Brain pericyte (primary cell): ENCODE results near the gene VAMP5.
"Not testable (repeated sequence)": the region's sequence is repeated elsewhere in the genome, so short reads cannot be mapped to it uniquely, and the experiment has no call there.

Experiments
- DNase-seq: peaks from one replicate; pipeline ENCODE4 v3.0.0-alpha.2; 2012; ENCODE audit warnings: low read depth, low spot score

The VAMP5 gene

DNA sequence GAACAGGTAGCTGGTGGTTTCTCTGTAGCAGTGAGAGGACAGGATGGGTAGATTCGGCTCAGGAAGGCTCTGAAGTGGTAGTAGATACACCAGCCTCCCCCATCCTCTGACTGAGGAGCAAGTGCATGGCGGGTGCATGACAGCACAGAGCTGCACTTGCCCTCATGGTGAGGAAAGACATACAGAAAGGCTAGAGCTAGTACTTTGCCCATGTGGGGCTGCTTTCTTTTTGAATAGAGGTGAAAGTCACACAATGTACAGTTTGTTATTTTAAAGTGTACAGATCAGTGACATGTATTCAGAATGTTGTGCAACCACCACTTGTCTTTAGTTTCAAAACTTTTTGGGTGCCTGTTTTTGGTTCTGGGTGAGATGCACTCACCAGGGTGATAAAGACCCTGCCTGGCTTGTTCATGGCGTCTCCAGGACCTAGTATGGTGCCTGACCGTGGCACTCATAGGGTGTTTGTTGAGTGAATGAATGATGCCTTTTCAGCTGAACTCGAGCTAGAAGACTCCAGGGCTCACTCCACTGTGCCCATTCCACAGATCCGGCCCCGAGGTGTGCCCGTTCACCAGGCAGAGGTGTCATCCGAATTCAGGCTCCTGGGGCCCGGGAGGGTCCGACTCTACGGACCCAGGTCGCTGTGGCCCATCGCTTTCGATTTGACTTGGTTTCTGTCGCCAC, 421 bp upstream of the VAMP5 start:
- no peak for DNase-seq

DNA sequence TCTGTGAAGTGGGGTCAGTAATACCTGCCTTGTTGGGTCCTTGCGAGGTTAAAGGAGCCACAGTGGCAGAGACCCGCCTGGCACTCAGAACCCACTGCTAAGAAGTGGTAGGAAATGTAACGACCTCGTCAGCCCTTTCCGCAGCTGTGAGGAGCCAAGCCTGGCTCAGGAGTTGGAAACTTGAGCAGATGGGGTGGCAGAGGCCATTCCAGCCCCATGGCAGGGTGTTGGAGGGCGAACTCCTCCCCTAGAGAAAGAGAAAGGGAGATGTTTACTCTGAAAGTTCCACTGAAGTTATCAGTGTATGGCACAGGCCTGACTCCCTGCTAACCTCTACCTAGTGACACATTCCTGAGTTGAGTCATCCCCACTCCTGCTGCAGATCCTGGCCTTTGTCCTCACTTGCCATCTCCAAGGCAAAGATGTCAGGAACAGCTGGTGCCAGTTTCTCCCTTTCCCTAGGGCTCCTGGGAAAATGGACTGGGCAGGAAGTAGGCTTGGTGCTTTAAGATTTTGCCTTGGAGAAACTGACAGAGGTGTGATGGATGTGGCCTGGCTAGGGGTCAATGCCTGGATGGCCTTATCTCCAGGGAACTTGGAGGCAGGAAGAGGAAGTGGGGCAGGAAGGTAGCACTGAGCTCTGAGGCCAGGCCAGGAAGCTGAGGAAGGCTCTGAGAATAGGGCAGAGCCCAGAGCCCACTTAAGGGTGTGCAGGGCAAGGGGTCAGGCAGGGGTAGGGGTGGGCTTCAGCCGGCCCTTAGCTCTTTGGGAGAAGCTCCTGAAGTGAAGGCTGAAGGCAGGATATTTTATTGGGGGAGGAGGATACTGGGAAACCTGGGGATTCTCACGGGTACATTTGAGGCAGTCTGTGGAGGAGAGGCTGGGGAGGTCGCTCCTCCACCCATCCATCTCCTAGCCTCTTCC, 888 bp downstream of the VAMP5 start:
- no peak for DNase-seq

GRCh38 chr2:85585781-85586105, 1.5 kb downstream of the VAMP5 start:
- DNase-seq, result no peak

GRCh38 chr2:85588236-85588635, 4.0 kb downstream of the VAMP5 start:
- DNase-seq, result no peak

DNA sequence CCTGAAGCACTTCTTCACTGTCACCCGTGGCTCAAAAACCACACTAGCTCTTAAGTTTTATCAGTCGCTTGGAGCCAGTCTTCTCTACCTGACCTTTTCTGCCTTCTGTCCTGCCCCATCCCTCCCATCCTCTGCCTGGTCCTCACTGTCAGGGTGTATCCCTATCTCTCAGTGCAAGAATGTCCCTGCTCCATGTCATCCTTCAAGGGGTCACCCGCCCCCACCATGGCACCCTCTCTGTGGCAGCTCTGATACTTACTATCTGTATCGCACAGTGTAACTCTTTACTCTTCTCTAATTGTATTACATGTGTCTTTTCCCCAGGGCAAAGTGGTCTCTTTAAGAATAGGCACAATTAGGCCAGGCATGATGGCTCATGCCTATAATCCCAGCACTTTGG, 4.4 kb downstream of the VAMP5 start:
- DNase-seq, result no peak

GRCh38 chr2:85589181-85589580, 5.0 kb downstream of the VAMP5 start:
- no peak for DNase-seq

- DNase-seq, result peak; percentile 100
Measured at GRCh38 chr2:85589982-85590791, 6.0 kb downstream of the VAMP5 start.

DNA sequence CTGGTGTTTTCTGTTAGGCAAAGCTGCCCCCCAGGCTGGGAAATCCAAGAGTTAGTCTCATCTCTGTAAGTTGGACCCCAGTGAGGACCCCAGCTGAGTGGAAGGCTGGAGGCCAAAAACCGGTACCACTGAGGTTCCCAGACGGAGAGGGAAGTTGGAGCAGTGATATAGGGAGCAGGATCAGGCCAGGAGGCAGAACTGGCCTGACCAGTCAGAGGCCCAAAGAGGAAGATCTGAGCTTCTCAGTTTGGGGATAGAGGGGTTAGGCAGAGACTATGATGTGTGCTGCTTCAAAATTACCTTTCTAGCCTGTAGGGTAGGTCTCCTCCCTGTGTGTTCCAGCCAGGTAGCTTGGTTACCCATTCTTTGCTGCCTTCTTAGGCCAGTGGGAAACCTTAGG, 6.7 kb downstream of the VAMP5 start:
- no peak for DNase-seq

DNA sequence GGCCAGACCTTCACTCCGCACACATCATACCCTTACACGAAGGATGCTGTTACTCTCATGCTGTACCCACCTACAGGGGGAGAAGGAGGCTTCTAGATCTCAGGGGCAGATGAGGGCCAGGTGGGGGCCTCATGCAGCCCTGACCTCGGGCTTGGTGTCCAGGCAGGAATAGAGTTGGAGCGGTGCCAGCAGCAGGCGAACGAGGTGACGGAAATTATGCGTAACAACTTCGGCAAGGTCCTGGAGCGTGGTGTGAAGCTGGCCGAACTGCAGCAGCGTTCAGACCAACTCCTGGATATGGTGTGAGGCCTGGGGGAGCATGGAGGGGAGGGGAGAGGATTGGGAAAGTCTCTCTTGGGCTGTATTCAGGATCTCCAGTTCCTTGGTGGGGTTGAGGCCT, 7.3 kb downstream of the VAMP5 start:
- no peak for DNase-seq

DNA sequence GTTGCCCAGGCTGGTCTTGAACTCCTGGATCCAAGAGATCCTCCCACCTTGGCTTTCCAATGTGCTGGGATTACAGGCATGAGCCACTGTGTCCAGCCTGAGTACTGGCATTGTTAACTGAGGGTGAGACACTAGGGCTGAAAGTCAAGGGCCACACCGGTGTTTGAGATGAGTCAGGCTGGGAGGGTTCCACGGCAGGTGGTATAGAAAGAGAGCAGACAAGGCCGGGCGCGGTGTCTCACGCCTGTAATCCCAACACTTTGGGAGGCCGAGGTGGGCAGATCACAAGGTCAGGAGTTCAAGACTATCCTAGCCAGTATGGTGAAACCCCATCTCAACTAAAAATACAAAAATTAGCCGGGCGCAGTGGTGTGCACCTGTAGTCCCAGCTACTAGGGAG, 8.1 kb downstream of the VAMP5 start:
- DNase-seq, result not testable (repeated sequence)

DNA sequence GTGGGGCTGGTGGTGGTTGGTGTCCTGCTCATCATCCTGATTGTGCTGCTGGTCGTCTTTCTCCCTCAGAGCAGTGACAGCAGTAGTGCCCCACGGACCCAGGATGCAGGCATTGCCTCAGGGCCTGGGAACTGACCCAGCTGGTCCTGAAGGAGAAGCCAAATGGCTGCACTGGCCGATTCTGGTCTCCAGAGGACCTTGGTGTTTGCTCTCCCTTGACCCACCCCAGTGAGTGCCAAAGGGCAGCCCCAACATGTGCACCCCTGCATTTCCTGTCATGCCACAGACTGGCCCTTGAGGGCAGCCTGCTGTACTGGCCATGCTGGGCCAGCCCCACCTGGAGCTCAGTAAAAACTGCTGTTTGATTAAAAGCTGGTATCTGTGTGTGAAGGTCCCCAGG, 8.8 kb downstream of the VAMP5 start:
- DNase-seq, result no peak

DNA sequence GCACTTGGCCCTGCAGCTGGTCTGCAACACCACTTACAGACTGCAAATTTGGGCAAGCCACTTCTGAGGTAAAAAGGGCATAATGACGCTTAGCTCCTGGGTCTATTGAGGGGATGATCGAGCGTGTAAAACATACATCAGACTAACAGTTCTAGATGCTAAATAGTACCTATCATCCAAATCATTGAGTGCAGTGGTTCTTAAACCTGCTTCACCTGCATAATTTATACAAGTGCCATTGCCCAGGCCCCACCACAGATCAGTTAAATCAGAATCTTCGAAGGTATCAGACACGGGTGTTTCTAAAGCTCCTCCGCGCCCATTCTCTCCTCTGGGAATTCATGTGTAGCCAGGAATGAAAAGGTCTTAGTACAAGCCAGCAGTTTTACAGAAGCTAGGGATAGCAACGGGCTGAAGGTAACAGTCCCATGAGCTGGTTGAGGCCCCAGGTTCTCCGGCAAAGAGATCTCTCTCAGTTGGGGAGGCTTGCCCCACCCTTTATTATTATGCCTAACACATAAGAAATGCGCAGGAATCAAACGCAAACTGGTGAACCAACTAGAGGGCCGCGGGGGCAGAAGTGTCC, 10.6 kb downstream of the VAMP5 start:
- DNase-seq, result no peak

- DNase-seq, result peak; percentile 92
Measured at GRCh38 chr2:85595301-85596025, 11.2 kb downstream of the VAMP5 start, which contains the start of gene RNF181. RNF181 (plus strand) TSS chr2:85595745; CDS start chr2:85595764, 19 bp downstream.

DNA sequence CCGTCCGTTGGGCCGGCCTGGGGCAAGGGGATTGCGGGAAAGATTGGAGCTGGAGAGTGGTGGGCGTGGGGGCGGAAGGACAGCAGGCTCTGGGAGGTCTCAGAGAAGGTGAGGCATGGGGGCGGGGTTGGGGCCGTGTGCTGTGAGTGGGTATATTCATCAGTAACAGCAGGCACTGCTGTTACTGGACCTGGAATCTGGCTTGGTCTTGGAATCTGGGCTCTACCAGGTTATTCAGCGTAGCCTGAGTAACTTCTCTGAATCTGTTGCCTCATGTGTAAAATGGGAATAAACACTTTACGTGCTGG, 11.7 kb downstream of the VAMP5 start:
- DNase-seq, result no peak

GRCh38 chr2:85596486-85597143, 12.4 kb downstream of the VAMP5 start:
- no peak for DNase-seq

GRCh38 chr2:85597241-85597640, 13.0 kb downstream of the VAMP5 start:
- DNase-seq, result no peak

- no peak for DNase-seq
Measured at GRCh38 chr2:85598594-85599340, 14.5 kb downstream of the VAMP5 start.

DNA sequence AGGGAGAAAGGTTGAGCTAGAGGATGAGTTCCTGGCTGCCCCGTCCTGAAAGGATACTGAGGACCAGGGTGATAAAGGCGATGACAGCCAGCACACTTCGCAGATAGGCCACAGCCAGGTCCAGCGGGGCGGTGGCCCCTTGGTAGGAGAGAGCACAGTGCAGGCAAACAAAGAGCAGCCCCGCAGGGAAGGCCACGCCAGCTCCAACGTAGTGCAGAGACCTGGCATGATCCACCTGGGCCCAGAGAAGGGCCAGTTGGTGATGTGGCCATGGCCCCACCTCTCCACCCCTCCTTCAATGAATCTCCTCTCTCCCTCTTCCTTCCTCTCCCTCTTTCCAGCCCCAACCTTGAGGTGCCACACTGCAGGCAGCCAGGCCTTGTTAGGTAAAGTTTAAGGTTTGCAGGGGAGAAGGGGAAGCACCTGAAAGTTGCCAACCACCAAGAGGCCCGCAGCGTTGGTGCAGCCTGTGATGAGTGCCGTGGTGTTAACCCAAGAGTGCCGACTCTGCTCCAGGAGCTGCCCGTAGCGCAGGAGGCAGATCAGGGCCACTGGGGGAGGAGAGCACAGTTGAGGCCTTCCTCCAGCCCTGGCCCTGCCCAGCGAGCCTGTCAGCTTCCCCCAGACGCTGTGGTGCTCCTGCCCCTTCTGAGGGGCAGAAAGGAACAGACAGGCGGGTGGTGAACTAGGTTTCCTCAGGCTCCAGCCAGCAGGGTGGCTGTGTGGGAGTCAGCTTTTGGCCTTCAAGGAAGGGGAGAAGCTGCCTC, 15.4 kb downstream of the VAMP5 start:
- DNase-seq, result no peak

DNA sequence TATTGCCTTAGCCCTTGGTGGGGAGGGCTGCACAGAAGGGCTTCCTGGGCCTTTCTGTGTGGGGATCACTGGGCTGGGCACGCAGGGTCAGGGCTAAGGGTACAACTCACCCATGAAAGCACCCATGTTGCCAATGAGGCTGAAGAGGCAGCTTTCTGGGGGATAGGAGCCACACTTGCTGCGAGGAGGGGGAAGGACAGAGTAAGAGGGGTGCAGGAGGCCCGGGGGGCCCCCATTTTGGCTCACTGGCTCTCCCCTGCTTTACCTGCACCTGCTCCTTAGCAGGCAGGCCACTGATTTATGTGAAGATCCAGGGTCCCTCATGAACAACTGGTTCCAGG, 16.0 kb downstream of the VAMP5 start:
- no peak for DNase-seq
